ENCODE measurements around the gene EXOSC1. TPM values are rescaled to one million over a fixed set of nuclear protein-coding genes. Genes with fewer than 3 reads are reported as not detected.

The EXOSC1 gene
- polyA plus RNA-seq, 1 of the 3 experiments (the other 2 are of a cell fraction): 49.0 TPM

GRCh38 chr10:97399843-97400545 is 45.8 kb downstream of the EXOSC1 start:
- H3K9me3 ChIP-seq: no peaks in the 10 kb centered on the region
- H2AFZ ChIP-seq (ENCODE audit: low read depth): peak overlapping the region; percentile 52
- ChIA-PET POLR2A (interaction anchor here (0.6 to 1.9 kb wide), 4 partner anchors 40 to 238 kb away, joined by 3 to 11 read pairs (median 4); partner anchors contain the start of gene FRAT1), CTCF (interaction anchor here (0.7 to 2.3 kb wide), 6 partner anchors 9 to 154 kb away, joined by 3 to 7 read pairs (median 4); no protein-coding TSS in a partner anchor)
- H3K4me3 ChIP-seq (ENCODE audit: low read depth in 2 of 2, low read length in 1 of 2): peak overlapping the region; percentile 73 to 84
- peaks cover 11 to 39% of the 10 kb centered on the region in 2 experiments for H3K36me3 ChIP-seq (replicated peaks in 1 of 2; ENCODE audit: control insufficient read depth in 1 of 2, insufficient read depth in 2 of 2, low read length in 1 of 2)
- peak overlapping the region; percentile 36 to 91 for H3K27ac ChIP-seq (ENCODE audit: low read depth in 2 of 2, low read length in 1 of 2)
- no peaks in the 10 kb centered on the region for H4K20me1 ChIP-seq (ENCODE audit: insufficient read depth)
- peaks cover 0 to 3% of the 10 kb centered on the region in 2 experiments; a peak in 2 of 4 replicates for H3K4me1 ChIP-seq (ENCODE audit: control insufficient read depth in 1 of 2, insufficient read depth in 2 of 2, low read depth in 1 of 2, low read length in 1 of 2)
- H3K9me2 ChIP-seq: no peaks in the 10 kb centered on the region
- peak overlapping the region; percentile 91 for H3K4me2 ChIP-seq
- H3K9ac ChIP-seq: peak overlapping the region; percentile 82
- H3K79me2 ChIP-seq (ENCODE audit: insufficient read depth): peaks cover 40% of the 10 kb centered on the region
- 10% methylated on average over 20 of the region's 21 CpGs for WGBS (ENCODE audit: low lambda C conversion rate)
- no peaks in the 10 kb centered on the region for H3K27me3 ChIP-seq (ENCODE audit: insufficient read depth)
- peaks cover 7% of the 10 kb centered on the region for H3F3A ChIP-seq (replicated peaks; ENCODE audit: insufficient read depth)
- DNase-seq: peak; percentile 72
- TF ChIP-seq PBX3 (IDR thresholded peaks at IDR 0.05) (0 out of 2 replicates have a peak, but pooled peaks have one; percentile 10), CHD2 (IDR thresholded peaks at IDR 0.05; ENCODE audit: low read length, partially characterized antibody) (no peak), RFX5 (IDR thresholded peaks at IDR 0.05; ENCODE audit: low read length) (no peak), SIN3A (IDR thresholded peaks at IDR 0.05; ENCODE audit: borderline replicate concordance, low read depth, low read length) (peak; percentile 61; the same call in 1 of the 2 replicates), GABPA (IDR thresholded peaks at IDR 0.05; ENCODE audit: low read depth) (no peak), SMC3 (IDR thresholded peaks at IDR 0.05; ENCODE audit: low read depth, low read length) (no peak), FOSL2 (IDR thresholded peaks at IDR 0.05; ENCODE audit: borderline replicate concordance, low read depth) (peak; percentile 43), EP300 (IDR thresholded peaks at IDR 0.05; ENCODE audit: borderline replicate concordance in 1 of 2, low read depth in 1 of 2, low read length in 1 of 2) (no peak), GATA2 (CRISPR knock-in tag; IDR thresholded peaks at IDR 0.05) (no peak), TEAD4 (IDR thresholded peaks at IDR 0.05; ENCODE audit: borderline replicate concordance, insufficient read depth) (no peak), NFIC (IDR thresholded peaks at IDR 0.05; ENCODE audit: borderline replicate concordance) (no peak), FOXM1 (IDR thresholded peaks at IDR 0.05; ENCODE audit: low read depth) (no peak), CTCF (IDR thresholded peaks at IDR 0.05) (no peak), MAX (IDR thresholded peaks at IDR 0.05; ENCODE audit: low read depth) (0 out of 2 replicates have a peak, but pooled peaks have one; percentile 25), USF1 (IDR thresholded peaks at IDR 0.05; ENCODE audit: borderline replicate concordance, low read depth) (no peak), MEF2A (IDR thresholded peaks at IDR 0.05; ENCODE audit: borderline replicate concordance, low read depth) (0 out of 2 replicates have a peak, but pooled peaks have one; percentile 76), NRF1 (IDR thresholded peaks at IDR 0.05; ENCODE audit: low read depth, low read length) (no peak), RAD21 (IDR thresholded peaks at IDR 0.05; ENCODE audit: low read length) (no peak), JUND (IDR thresholded peaks at IDR 0.05) (no peak), RXRA (IDR thresholded peaks at IDR 0.05; ENCODE audit: borderline replicate concordance, low read depth) (no peak)
- TF ChIP-seq, protein P1, sequence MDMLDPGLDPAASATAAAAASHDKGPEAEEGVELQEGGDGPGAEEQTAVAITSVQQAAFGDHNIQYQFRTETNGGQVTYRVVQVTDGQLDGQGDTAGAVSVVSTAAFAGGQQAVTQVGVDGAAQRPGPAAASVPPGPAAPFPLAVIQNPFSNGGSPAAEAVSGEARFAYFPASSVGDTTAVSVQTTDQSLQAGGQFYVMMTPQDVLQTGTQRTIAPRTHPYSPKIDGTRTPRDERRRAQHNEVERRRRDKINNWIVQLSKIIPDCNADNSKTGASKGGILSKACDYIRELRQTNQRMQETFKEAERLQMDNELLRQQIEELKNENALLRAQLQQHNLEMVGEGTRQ (IDR thresholded peaks at IDR 0.05; ENCODE audit: borderline replicate concordance, low read depth, low read length): no peak
- TF ChIP-seq, protein P2, sequence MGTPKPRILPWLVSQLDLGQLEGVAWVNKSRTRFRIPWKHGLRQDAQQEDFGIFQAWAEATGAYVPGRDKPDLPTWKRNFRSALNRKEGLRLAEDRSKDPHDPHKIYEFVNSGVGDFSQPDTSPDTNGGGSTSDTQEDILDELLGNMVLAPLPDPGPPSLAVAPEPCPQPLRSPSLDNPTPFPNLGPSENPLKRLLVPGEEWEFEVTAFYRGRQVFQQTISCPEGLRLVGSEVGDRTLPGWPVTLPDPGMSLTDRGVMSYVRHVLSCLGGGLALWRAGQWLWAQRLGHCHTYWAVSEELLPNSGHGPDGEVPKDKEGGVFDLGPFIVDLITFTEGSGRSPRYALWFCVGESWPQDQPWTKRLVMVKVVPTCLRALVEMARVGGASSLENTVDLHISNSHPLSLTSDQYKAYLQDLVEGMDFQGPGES (IDR thresholded peaks at IDR 0.05; ENCODE audit: low read depth, low read length): no peak
- TF ChIP-seq, protein P3, sequence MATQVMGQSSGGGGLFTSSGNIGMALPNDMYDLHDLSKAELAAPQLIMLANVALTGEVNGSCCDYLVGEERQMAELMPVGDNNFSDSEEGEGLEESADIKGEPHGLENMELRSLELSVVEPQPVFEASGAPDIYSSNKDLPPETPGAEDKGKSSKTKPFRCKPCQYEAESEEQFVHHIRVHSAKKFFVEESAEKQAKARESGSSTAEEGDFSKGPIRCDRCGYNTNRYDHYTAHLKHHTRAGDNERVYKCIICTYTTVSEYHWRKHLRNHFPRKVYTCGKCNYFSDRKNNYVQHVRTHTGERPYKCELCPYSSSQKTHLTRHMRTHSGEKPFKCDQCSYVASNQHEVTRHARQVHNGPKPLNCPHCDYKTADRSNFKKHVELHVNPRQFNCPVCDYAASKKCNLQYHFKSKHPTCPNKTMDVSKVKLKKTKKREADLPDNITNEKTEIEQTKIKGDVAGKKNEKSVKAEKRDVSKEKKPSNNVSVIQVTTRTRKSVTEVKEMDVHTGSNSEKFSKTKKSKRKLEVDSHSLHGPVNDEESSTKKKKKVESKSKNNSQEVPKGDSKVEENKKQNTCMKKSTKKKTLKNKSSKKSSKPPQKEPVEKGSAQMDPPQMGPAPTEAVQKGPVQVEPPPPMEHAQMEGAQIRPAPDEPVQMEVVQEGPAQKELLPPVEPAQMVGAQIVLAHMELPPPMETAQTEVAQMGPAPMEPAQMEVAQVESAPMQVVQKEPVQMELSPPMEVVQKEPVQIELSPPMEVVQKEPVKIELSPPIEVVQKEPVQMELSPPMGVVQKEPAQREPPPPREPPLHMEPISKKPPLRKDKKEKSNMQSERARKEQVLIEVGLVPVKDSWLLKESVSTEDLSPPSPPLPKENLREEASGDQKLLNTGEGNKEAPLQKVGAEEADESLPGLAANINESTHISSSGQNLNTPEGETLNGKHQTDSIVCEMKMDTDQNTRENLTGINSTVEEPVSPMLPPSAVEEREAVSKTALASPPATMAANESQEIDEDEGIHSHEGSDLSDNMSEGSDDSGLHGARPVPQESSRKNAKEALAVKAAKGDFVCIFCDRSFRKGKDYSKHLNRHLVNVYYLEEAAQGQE (IDR thresholded peaks at IDR 0.05; ENCODE audit: low read depth, low read length): no peak
